ENCODE data around the gene SORCS3.

The SORCS3 gene

DNA sequence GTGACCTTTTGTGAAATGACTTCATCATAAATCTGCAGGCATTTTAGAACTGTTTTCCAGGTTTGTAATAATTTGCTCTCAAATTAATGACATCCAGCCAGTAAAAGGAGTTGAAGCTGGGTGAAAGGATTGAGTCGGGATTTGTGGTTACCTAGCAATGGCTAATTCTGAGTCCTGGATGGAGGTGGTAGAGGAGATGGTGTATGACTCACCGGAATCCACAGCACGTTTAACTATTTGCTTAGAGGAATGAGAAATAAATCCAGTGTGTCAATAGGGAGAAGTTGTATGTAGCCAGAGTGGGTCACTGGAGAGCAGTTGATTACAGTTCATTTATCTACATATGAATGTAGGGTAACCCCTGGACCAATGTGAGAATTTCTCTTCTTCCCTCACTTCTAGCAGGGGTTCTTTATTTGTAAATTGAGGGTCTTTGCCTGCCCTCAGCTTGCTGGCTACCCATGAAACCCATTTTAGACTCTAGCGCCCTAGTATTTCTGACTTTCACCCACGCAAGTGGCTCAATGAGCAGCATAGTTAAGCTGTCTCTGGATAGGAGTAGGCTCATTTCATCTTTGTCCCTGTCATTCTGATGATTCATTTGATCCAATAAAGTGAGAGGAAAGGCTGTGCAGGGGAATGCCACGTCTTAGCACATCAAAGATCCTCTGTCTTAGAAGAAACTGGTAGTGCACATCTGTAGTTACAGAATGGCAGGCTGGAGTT is 547.8 kb downstream of the SORCS3 start:
- DNase-seq (ENCODE audit: low read depth), result peak; percentile 22

GRCh38 chr10:105189463-105189800 is 548.3 kb downstream of the SORCS3 start:
- peak; percentile 4 for DNase-seq (ENCODE audit: low read depth)

GRCh38 chr10:105192146-105192545 is 551.1 kb downstream of the SORCS3 start:
- no peak for DNase-seq (ENCODE audit: low read depth)

GRCh38 chr10:105192861-105193260 is 551.8 kb downstream of the SORCS3 start:
- DNase-seq (ENCODE audit: low read depth), result no peak

GRCh38 chr10:105195831-105196230 is 554.7 kb downstream of the SORCS3 start:
- no peak for DNase-seq (ENCODE audit: low read depth)

- no peak for DNase-seq (ENCODE audit: low read depth)
Measured at GRCh38 chr10:105197598-105198364, 556.7 kb downstream of the SORCS3 start.

- DNase-seq (ENCODE audit: low read depth), result no peak
Measured at GRCh38 chr10:105206616-105207015, 565.5 kb downstream of the SORCS3 start.

GRCh38 chr10:105207476-105207995 is 566.4 kb downstream of the SORCS3 start:
- DNase-seq (ENCODE audit: low read depth), result no peak

DNA sequence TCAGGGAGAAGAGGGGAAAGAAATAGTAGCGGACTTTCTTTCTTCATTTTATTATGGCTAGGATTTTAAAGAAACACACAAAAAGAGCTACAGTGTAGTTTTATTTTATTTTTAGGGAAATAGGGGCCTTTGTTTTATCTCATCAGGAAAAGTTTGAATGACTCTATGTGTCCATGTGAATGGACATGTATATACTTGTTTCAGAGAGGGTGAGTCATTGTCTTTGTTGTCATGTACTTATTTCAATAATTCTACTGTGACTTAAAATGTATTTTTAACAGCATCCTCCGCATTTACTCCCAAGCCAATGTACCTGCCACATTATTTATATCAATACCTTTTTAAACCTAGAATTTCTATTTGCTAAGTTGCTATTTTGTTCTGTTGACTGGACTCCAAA is 569.5 kb downstream of the SORCS3 start:
- DNase-seq (ENCODE audit: low read depth), result no peak

DNA sequence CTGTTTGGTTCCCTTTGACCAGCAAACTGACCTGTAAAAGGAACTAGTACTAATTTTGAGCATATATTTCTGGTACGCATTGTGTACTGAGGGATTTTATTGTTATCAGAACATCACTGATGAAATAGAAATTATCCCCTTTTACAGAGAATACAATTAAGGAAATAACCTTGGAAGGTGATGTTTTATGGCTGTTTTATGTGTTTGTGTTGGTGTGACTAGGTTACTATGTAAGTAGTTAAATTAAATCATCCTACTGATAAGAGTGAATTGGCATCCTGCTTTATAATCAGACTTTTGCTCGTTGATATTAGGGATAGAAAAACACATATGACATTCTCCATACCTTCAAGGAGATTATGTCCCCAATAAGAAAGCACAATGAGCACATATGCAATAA is 596.6 kb downstream of the SORCS3 start:
- DNase-seq (ENCODE audit: low read depth), result no peak

GRCh38 chr10:105239311-105240219 is 598.5 kb downstream of the SORCS3 start:
- no peak for DNase-seq (ENCODE audit: low read depth)

GRCh38 chr10:105241254-105241653 is 600.2 kb downstream of the SORCS3 start:
- DNase-seq (ENCODE audit: low read depth), result no peak

- DNase-seq (ENCODE audit: low read depth), result no peak
Measured at GRCh38 chr10:105243381-105243780, 602.3 kb downstream of the SORCS3 start.

DNA sequence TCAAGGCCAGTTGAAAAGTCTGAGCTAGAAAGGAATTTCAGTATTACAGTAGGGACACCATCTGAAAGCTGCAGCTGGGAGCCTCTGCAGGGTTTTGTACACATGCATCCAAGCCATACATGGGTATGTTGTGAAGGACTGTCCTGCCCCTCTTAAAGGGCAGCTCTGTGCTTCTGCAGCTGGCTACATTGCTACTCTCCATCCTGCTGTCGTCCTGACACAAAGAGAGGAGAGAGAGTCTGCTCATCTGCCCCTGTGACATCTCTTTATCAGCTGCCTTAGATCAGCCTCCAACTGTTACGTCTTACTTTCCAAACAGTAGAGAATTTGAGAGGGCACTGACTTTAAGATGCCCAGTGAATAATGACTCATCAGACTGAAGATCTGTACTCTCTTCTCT is 602.7 kb downstream of the SORCS3 start:
- no peak for DNase-seq (ENCODE audit: low read depth)

DNA sequence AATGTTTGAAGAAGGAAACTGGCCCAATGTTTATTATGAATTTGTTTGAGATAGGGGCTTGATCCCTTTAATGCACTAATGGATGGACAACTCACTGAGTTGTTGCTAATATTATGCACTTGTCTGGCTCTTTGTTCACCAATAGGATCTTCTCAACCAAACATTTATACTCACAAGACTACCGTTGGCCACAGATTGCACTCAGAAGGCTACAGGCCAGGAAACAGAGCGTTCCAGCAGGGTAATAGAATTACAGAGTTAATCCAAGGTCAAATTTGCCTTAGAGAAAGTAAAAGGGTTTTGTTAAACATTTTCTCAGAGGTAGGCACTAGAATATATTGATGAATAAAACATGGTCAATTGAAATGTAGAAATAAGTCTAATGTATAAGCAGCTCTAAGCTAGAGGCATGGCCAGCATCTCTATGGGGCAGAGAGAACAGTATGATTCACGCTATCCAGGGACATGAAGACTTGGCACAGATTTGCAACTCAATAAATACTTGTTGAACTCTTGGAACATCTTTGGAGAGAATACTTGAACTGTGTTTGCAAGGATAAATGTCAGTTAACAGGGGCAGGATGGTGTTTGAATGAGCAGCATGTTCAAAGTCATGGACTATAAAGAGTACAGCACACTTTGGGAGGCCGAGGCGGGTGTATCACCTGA is 606.9 kb downstream of the SORCS3 start:
- no peak for DNase-seq (ENCODE audit: low read depth)

- DNase-seq (ENCODE audit: low read depth), result no peak
Measured at GRCh38 chr10:105252911-105253310, 611.8 kb downstream of the SORCS3 start.

DNA sequence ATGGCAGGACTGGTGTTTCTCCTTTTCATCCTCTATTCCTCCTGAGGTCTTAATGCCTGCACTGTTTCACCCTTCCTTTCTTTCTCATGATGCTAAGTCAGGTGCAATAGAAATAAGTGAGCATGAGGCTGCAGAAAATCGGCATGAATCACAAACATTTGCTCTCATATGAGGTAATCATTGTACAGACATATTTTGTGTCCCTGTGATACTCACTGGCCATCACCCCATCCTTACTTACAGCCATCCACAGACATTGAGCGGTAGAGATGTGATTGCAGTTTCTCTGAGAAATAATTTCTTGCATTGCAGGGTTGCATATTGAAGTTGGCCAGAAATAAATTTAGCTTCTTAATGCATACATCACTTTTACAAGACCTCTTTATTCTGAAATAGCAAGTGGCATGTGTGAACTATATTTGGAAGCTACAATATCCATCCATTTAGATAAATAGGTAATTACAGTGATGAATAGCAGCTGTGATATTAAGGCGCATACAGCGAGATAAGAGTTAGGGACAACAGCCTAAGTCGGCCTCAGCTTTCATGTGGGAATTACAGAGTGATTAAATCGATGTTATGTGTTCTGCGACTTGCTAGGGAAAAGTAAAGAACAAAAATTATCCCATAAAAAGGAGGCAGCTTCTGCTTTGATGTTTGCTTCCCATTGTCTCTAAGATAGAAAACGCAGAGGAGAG is 612.6 kb downstream of the SORCS3 start:
- DNase-seq (ENCODE audit: low read depth), result no peak

- no peak for DNase-seq (ENCODE audit: low read depth)
Measured at GRCh38 chr10:105258036-105258673, 617.1 kb downstream of the SORCS3 start.

GRCh38 chr10:105258674-105259065 is 617.6 kb downstream of the SORCS3 start:
- DNase-seq (ENCODE audit: low read depth), result no peak

DNA sequence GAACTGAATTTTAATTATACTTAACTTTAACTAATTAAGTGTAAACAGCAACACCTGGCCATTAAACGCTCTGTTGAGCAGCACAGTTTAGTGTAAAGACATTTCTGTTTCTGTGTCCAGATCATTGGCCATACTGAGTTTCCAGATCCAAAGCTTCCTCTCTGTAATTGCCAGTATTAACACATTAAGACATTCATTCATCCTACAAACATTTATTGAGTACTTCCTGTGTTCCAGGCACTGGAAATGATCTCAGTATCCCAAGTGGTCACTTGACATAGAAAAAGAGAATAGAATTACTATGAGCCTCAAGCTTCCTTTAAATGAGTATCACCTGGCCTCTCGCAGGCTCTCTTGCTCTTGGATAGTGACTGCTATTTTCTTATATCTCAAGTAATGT is 618.1 kb downstream of the SORCS3 start:
- no peak for DNase-seq (ENCODE audit: low read depth)

- no peak for DNase-seq (ENCODE audit: low read depth)
Measured at GRCh38 chr10:105262666-105263065, 621.6 kb downstream of the SORCS3 start.

Data from HS-27A (cell line).